GM21447 (cell line): Measurements from ENCODE around the gene FCHSD1.
"Not testable (repeated sequence)": the region's sequence is repeated elsewhere in the genome, so short reads cannot be mapped to it uniquely, and the experiment has no call there.

Experiments used
- ATAC-seq: cut with Tn5 transposase; IDR thresholded peaks from one replicate; pipeline ENCODE4 v1.9.1; 2021; ENCODE audit not compliant: unreplicated experiment

FCHSD1 gene

GRCh38 chr5:141618030-141618803 is 33.0 kb downstream of the FCHSD1 start:
- peak; percentile 33 for ATAC-seq

DNA sequence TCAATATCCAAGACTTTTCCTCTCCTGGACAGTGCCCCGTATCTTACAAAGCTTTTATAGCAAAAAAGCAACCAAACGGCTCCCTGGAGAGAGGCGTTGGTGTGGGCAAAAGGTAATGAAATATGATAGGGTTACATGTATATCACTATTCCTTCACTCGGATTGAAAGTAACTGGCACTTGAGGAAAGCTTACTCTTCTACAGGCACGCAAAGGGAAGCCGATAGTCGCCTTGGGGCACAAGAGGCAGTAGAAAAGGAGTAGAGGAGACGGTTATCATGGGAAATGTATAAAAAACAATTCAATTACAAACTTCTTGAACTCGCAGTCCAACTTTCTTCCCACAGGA is 33.6 kb downstream of the FCHSD1 start:
- ATAC-seq: no peak

DNA sequence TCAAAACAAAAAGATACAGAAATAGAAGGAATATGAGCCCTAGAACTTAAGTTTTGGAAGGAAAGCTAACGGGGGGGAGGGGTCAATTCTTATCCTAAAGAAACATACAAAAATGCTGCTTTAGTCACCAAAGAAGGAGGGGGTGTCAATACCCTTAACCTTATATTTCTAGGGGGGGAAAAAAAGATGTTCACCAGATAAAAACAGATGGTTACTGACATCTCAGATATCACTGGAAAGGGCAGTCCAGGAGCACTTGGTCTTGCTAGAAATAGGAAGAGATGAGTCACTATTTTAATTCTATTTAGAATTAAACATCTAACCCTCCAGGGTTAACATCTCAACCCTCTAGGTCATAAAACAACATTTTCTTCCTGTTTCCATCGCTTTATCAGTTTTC is 34.1 kb downstream of the FCHSD1 start:
- no peak for ATAC-seq

GRCh38 chr5:141615991-141616720 is 35.1 kb downstream of the FCHSD1 start:
- no peak for ATAC-seq

- no peak for ATAC-seq
Observed at GRCh38 chr5:141613344-141613743, 37.9 kb downstream of the FCHSD1 start.

DNA sequence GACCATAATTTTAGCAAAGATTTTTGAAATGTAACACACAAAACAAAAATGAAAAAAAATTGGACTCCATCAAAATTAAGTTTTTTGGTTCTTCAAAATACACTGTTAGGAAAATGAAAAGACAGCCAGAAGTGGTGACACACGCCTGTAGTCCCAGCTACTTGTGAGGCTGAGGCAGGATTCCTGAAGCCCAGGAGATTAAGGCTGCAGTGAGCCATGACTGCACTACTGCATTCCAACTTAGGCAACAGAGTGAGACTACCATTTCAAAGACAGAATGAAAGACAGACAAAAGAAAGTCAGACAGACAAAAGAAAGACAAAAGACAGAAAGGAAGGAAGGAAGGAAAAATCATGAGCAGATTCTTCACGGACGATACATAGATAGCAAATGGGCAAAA is 39.9 kb downstream of the FCHSD1 start:
- ATAC-seq: no peak

- ATAC-seq: not testable (repeated sequence)
Observed at GRCh38 chr5:141609921-141610320, 41.3 kb downstream of the FCHSD1 start.

- ATAC-seq: no peak
Observed at GRCh38 chr5:141609044-141609443, 42.2 kb downstream of the FCHSD1 start.

- no peak for ATAC-seq
Observed at GRCh38 chr5:141608557-141608956, 42.7 kb downstream of the FCHSD1 start.

GRCh38 chr5:141608046-141608445 is 43.2 kb downstream of the FCHSD1 start:
- no peak for ATAC-seq

- peak; percentile 95 for ATAC-seq
Observed at GRCh38 chr5:141605523-141606277, 45.5 kb downstream of the FCHSD1 start.

- ATAC-seq: no peak
Observed at GRCh38 chr5:141603923-141604717, 47.1 kb downstream of the FCHSD1 start.

DNA sequence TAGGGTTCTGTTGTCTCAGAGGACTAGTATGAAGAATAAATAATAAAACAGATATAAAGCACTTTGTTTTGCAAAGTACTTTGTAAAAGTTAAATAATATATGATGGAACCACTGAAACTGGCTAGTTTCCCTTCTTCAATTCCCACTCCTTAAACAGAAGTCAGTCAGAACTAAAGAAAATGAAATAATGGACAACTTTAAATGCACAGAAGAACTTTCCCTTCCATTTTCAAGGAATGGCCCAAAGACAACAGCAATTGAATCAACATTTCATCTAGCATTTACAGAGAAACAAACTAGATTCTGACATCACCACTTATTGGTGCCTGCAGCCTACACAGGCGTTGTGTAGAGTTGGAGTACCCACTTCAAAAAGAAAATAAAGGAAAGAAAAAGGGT is 48.6 kb downstream of the FCHSD1 start:
- no peak for ATAC-seq

- ATAC-seq: peak; percentile 39
Observed at GRCh38 chr5:141598391-141599345, 52.5 kb downstream of the FCHSD1 start.

GRCh38 chr5:141597814-141598213 is 53.4 kb downstream of the FCHSD1 start:
- no peak for ATAC-seq

DNA sequence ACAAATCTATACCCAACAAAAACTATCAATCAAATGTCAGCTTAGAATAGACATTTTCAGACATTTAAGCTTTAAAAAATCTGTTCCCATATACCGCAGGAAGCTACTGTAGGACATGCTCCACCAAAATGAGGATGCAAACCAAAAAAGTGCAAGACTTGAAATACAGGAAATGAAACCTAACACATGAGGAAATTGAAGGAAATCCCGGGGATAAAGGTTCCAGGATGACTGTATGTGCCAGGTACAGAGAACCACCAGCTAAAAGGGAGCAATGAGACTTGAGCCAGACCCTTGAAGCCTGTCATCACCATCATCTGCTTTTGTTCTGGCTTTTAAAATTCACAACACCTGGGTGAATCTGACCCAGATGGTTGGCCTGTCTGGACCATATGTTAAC is 53.8 kb downstream of the FCHSD1 start:
- no peak for ATAC-seq

GRCh38 chr5:141596867-141597266 is 54.4 kb downstream of the FCHSD1 start:
- no peak for ATAC-seq

- no peak for ATAC-seq
Observed at GRCh38 chr5:141590127-141590526, 61.1 kb downstream of the FCHSD1 start.
